Anterior cingulate cortex (tissue), 58 donors: ENCODE measurements around the gene DOHH.
"Not testable (repeated sequence)": the region's sequence is repeated elsewhere in the genome, so short reads cannot be mapped to it uniquely, and the experiment has no call there.

ENCODE experiments used
- DNase-seq, 58 donors: peaks; one replicate each; lab custom pipeline; 2025; lab: John Stamatoyannopoulos, UW

Gene DOHH

DNA sequence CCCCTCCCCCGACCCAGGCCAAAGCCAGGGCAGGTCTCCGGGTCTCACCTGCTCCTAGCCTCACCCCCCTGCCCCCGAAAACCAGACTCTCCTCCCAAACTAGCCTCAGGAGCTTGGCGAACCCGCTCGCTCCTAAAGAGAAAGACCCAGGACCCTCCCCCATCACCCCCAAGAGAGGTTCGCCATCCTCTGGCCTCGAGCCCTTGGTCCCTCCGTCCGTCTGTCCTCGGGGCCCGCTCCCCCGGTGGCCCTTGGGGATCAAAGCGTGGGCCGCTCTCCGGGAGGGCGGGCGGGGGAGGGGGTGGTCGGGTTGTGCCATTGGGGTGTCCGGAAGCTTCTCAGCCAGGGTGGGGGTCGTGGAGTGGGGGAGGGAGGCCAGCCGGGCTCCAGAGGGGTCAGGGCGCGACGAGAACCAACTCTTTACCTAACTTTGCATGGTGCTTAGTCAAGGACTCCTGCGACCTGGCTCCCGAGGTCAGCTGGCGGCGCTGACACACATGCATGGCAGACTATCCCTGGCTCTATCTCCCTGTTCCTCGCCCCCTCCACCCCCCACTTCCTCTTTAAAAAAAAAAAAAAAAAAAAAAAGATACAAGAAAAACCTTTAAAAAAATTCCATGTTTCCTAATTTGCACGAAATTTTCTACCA is 35.8 kb downstream of the DOHH start:
- no peak for DNase-seq

DNA sequence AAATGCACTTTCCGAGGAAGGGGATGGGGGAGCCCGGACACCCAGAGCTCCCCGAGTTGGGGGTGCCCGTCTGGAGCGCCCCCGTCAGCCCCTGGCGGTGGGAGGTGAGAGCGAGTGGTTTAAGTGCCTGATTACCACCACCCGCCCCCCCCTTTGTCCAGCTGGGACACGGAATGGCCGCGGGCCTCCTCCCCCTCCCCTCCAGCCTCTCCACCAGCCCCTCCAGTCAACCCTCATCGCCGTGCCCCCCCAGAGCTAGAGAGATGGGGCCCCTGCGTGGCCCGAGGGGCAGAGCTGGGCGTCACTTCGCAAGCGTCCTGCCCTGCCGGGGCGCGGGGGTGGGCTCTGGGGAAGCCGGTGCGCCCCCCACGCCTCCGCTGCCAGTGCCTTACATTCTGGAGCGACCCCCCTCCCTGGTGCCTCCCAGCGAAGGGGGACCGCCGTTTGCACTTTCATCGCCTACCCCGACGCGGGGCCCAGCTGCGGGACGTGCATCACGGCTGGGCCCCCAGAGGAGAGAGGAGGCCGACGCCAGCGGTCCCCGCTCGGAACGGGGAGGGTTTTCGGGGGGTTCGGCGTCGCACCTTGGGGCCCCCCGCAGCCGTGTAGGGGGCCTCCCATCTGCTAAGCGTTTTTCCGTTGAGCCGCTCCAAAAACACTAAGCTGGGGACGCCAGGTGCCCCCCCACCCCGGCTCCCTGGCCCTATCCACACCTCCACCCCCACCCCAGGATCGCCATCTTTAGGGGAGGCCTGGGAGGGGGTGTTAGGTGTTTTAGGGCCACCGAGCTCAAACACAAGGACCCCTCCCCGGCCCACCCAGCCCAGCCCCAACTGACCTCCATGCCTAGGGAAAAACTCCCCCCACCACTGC is 36.5 kb downstream of the DOHH start:
- no peak for DNase-seq

DNA sequence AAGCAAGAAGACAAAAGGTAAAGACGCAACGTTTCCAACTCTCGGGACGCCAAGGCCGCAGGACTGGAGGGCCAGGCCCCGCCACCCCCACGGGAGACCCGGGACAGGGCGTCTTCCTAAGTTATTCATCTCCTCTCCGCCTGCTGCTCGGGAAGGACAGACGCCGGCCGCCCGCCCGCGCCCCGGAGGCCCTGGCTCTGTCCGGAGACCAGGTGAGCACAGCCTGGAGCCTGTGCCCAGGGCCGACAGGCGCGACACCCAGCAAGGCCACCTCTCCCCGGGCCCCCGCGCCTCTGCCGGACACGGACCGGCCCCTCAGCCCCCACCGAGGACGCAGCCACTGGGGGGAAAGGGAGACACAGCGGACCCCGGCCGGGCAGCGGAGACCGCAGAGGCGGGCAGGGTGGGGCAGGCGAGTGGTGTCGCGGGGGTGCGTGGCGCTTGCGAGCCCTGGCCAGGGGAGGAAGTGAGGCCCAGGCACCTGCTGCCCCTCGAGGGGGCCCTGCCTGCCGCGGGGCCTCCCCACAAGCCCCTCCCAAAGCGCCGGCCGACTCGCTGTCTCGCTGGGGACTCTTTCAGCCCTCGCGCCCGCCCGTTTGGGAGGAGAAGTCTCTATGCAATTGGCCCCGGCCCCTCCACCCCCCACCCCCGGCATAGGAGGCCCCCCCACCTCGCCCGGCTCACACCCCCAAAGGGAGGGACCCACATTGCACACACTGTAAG is 37.3 kb downstream of the DOHH start:
- peak in 1 of 58 donors; percentile 29 for DNase-seq

DNA sequence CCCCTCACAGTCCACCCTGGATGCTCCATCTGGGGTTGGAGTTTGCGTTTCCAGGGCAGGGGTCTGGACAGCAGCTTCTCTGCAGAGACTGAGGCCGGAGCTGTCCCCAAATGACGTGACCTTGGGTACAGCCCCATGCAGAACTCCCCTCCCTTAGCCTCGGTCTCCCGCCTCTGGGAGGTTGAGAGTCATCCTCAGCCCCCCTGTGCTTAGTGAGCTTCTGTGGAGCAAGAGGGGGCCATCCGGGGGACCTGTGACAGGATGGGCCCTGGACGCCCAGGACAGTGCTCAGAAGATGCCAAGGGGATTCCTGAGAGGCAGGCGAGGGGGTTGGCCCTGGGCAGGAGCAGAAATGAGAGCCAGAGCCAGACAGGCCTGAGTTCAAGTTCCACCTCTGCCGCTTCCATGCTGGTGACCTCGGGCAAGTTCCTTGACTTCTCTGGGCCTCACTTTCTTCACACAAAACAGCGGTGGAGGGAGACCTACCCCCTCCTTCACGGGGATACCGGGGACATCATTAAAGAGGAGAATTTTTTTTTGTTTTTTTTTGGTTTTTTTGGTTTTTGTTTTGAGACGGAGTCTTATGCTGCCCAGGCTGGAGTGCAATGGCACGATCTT is 40.4 kb downstream of the DOHH start:
- no peak for DNase-seq

DNA sequence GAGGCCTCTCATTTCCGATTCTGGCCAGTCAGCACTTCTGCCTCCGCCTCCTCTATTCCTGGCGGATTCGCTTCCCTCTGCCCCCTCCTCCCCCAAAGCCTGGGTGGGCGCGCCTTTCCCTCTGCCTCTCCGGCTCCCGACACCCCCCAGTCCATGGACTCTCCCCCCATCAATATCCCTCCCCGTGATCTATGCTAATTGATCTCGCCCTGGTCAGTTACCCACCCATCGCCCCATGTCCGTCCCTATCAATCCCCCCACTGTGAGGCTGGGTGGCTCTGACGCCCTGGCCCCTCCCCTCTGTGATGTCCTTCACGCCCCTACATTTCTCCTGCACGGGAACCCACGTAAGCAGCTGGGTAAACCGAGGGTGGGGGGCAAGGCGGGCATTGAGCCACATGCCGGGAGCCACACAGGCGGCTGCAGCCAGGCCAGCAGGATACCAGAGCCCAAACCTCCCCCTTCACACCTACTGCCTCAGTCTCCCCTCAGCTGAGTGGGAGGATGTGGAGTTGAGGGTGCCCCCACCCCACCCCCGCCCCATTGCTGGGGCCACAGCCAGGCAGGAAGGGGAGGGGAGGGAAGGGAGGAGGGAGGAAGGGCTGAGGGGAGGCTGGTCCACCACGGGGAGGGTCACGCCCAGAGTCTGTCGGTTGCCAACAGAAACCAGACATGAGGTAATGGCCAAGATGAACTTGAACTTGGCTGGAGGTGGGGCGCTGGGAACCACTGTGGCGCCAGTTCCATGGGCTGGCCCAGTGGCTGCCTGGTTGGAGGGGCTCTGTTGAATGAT is 41.2 kb downstream of the DOHH start:
- DNase-seq = peak in 51 of 58 donors; percentile 18 to 82 (median 54)

- peak in 3 of 58 donors; percentile 7 to 24 (median 22) for DNase-seq
Measured at GRCh38 chr19:3458229-3459088, 42.0 kb downstream of the DOHH start.

- DNase-seq = no peak
Measured at GRCh38 chr19:3457528-3458228, 42.8 kb downstream of the DOHH start.

DNA sequence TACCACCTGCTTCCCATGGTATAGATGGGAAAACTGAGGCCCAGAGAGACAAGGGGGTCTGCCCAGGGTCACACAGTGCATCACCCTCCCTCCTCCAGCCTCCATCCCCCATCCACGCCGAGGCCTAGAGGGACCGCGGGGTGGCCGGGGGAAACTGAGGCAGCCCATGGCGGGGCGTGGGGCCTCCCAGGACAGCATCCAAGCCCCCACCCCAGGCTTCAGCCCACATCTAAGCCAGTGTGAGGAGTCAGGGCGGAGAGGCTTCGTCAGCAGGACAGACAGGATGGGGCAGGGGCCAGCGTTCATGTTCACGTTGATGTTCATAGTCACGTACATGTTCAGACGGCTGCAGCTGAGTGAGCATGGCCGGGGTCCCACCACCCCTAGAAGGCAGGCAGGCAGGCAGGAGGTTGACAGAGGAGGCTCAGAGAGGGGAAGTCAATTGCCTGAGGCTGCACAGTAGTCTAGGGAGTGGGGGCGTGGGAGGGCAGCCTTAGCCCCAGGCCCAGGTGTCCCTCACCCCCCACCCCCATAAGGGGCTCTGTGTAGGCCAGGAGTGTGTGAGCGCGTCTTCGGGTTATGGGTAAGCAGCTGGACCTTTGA is 43.4 kb downstream of the DOHH start:
- DNase-seq = no peak

DNA sequence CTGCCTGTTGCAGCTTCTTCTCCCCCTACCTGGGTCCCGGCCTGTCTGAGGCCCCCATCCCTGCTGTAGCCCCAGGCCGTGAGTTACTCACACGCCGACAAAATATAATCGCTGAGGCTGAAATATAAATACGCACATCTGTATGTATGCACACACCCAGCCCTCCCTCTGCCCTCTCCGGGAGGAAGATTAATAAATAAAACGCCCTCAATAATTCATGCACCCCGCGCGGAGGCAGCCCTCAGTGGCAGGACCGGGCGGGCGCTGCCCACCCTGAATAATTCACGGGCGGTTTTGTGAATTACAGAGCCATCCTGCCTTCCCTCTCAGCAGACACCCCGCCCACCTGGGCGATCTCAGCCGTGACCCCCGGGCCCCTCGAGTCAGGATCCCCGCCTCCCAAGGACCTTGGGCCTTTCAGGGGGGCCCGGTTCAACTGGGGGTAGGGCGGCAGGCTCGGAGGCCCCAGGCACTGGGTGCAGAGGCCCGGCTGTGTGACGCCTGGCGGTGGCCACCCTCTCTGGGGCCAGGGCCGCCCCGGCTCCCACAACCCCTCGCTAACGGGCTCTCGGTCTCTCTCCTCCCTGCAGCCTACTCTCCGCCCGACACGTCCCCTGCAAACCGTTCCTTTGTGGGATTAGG is 44.4 kb downstream of the DOHH start:
- DNase-seq = no peak

- DNase-seq = no peak
Measured at GRCh38 chr19:3455393-3455955, 45.0 kb downstream of the DOHH start.

DNA sequence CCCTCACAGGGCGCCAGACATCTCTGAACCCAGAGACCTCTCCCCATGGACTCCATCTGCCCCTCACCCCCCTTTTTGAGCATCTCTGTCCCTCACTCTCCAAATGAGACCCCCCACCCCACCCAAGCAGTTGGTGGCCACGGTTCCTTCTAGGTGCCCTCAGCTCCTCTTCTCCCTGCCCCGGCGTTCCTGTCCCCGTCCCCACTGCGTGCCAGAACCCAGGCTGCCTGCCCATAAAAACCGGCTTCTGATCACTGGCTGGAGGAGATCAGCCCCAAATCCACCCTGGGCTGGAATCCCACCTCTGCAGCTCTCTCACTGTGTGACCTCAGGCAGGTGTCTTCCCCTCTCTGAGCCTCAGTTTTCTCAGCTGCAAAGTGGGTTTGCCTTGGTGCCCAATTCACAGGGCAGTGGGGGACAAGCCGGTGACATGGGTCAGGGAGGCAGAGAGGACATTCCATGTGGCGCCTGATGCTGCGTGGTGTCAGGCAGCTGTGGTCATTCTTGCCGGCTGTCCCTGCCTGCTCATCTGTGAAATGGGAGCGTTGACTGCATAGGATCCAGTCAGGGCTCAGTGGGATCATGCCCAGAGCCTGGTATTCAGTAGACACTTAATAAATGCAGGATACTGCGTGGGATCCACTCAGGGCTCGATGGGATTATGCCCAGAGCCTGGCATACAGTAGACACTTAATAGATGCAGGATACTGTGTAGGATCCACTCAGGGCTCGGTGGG is 45.6 kb downstream of the DOHH start:
- DNase-seq = no peak

- no peak for DNase-seq
Measured at GRCh38 chr19:3453840-3454239, 46.6 kb downstream of the DOHH start.

DNA sequence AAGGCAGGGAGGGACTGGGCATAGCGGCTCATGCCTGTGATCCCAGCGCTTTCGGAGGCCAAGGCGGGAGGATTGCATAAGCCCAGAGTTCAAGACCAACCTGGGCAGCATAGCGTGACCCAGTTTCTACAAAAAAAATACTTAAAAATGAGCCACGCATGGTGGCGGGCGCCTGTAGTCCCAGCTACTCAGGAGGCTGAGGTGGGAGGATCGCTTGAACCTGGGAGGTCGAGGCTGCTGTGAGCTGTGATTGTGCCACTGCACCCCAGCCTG is 47.6 kb downstream of the DOHH start:
- DNase-seq = not testable (repeated sequence)

GRCh38 chr19:3452171-3452941 is 48.1 kb downstream of the DOHH start:
- DNase-seq = no peak

GRCh38 chr19:3451451-3451866 is 49.0 kb downstream of the DOHH start:
- DNase-seq = no peak
